Neural cell (in vitro differentiated cells): Measurements from ENCODE around the gene KIN. TPM values are rescaled to one million over a fixed set of nuclear protein-coding genes. Genes with fewer than 3 reads are reported as not detected.

Experiments used
- H2AFZ ChIP-seq: fragments of 200-600, 300-800 bp; sonication (generic), shearing (Covaris generic); 2 replicates; pipeline ENCODE4 v1.6.0; 2014; ENCODE audit warnings: low read depth, mild to moderate bottlenecking, antibody characterized with exemption, low read length, moderate library complexity
- H3F3A ChIP-seq: fragments of 200-600 bp; shearing (Covaris generic); 2 replicates; pipeline ENCODE4 v1.6.1; 2016; ENCODE audit warnings: mild to moderate bottlenecking, moderate library complexity, mixed read lengths, antibody characterized with exemption, low read length; ENCODE audit not compliant: insufficient read depth, poor library complexity, severe bottlenecking
- H3K27ac ChIP-seq: fragments of 200-600, 300-800 bp; sonication (generic), shearing (Covaris generic); 2 replicates; pipeline ENCODE4 v1.5.1; 2014; ENCODE audit warnings: mild to moderate bottlenecking, low read length, moderate library complexity
- H3K27me3 ChIP-seq: fragments of 300-800, 200-600 bp; sonication (generic), shearing (Covaris generic); 2 replicates; pipeline ENCODE4 v1.6.0; 2014; ENCODE audit warnings: mild to moderate bottlenecking, low read depth, low read length, moderate library complexity; ENCODE audit not compliant: insufficient read depth
- H3K36me3 ChIP-seq: fragments of 300-800, 200-600 bp; sonication (generic), shearing (Covaris generic); 2 replicates; pipeline ENCODE4 v1.5.1; 2014; ENCODE audit warnings: mild to moderate bottlenecking, antibody characterized with exemption, low read length, moderate library complexity; ENCODE audit not compliant: insufficient read depth
- H3K4me2 ChIP-seq: fragments of 300-800, 200-600 bp; sonication (generic), shearing (Covaris generic); 2 replicates; pipeline ENCODE4 v1.6.0; 2014; ENCODE audit warnings: mild to moderate bottlenecking, low read length
- H3K4me3 ChIP-seq: fragments of 300-800, 200-600 bp; sonication (generic), shearing (Covaris generic); 2 replicates; pipeline ENCODE4 v1.5.1; 2014; ENCODE audit warnings: mild to moderate bottlenecking, low read length, moderate library complexity
- H3K79me2 ChIP-seq: fragments of 200-600 bp; shearing (Covaris generic); replicated peaks from 2 replicates; pipeline ENCODE4 v1.6.0; 2014; ENCODE audit warnings: mild to moderate bottlenecking, low read length, moderate library complexity; ENCODE audit not compliant: insufficient read depth
- H3K9ac ChIP-seq: fragments of 300-800, 200-600 bp; sonication (generic), shearing (Covaris generic); 2 replicates; pipeline ENCODE4 v1.6.1; 2016; ENCODE audit warnings: mild to moderate bottlenecking, low read length, mixed read lengths
- H3K9me2 ChIP-seq: fragments of 200-600 bp; shearing (Covaris generic); 2 replicates; pipeline ENCODE4 v1.6.1; 2016; ENCODE audit warnings: mild to moderate bottlenecking, low read length, mixed read lengths; ENCODE audit not compliant: insufficient read depth
- H3K9me3 ChIP-seq: fragments of 200-600, 300-800 bp; sonication (generic), shearing (Covaris generic); 2 replicates; pipeline ENCODE4 v1.6.1; 2016; ENCODE audit warnings: mild to moderate bottlenecking, mixed run types, low read length, moderate library complexity, mixed read lengths
- H4K20me1 ChIP-seq: fragments of 200-600 bp; shearing (Covaris generic); 2 replicates; pipeline ENCODE4 v1.6.1; 2016; ENCODE audit warnings: mild to moderate bottlenecking, mixed run types; ENCODE audit not compliant: insufficient read depth
- EP300 ChIP-seq: fragments of 450-650 bp; conservative IDR thresholded peaks from 2 replicates; pipeline ENCODE4 v1.6.1; 2014; ENCODE audit warnings: antibody characterized with exemption, mild to moderate bottlenecking, moderate library complexity; ENCODE audit not compliant: poor library complexity, severe bottlenecking
- EZH2 ChIP-seq: fragments of 200-600, 300-800 bp; shearing (Covaris generic), sonication (generic); IDR thresholded peaks from 2 replicates; pipeline ENCODE4 v1.6.1; 2014; ENCODE audit warnings: antibody characterized with exemption, low read length, borderline replicate concordance, mild to moderate bottlenecking; ENCODE audit not compliant: insufficient read depth, poor library complexity, severe bottlenecking
- MXI1 ChIP-seq: fragments of 450-650 bp; conservative IDR thresholded peaks from 2 replicates; pipeline ENCODE4 v1.6.1; 2014; ENCODE audit warnings: antibody characterized with exemption, mild to moderate bottlenecking; ENCODE audit not compliant: poor library complexity, severe bottlenecking
- POLR2AphosphoS5 ChIP-seq: IDR thresholded peaks from 2 replicates; pipeline ENCODE4 v1.6.1; 2012
- RAD21 ChIP-seq: fragments of 450-650 bp; conservative IDR thresholded peaks from 2 replicates; pipeline ENCODE4 v1.6.1; 2014; ENCODE audit warnings: antibody characterized with exemption, mild to moderate bottlenecking, moderate library complexity
- SMC3 ChIP-seq: fragments of 450-650 bp; conservative IDR thresholded peaks from 2 replicates; pipeline ENCODE4 v1.6.1; 2014; ENCODE audit warnings: antibody characterized with exemption, mild to moderate bottlenecking, moderate library complexity; ENCODE audit not compliant: poor library complexity
- TAF1 ChIP-seq: IDR thresholded peaks from 2 replicates; pipeline ENCODE4 v1.6.1; 2012; ENCODE audit warnings: low read depth
- polyA plus RNA-seq: library from polyadenylated mRNA; depleted of rRNA; stranded (reverse); fragments of >200 nt; gene quantifications from 2 replicates; pipeline ENCODE4 v1.2.3, GENCODE V29; 2014
- TF ChIP-seq, protein P1 (sequence below): fragments of 450-650 bp; IDR thresholded peaks from 2 replicates; pipeline ENCODE4 v1.5.1; 2014; ENCODE audit warnings: antibody characterized with exemption, mild to moderate bottlenecking, moderate library complexity; ENCODE audit not compliant: poor library complexity, severe bottlenecking
- TF ChIP-seq, protein P2 (sequence below): IDR thresholded peaks from 2 replicates; pipeline ENCODE4 v1.6.1; 2012; ENCODE audit warnings: borderline replicate concordance

The KIN gene
- polyA plus RNA-seq, 1 donor from 2014 or later = 24.4 TPM

DNA sequence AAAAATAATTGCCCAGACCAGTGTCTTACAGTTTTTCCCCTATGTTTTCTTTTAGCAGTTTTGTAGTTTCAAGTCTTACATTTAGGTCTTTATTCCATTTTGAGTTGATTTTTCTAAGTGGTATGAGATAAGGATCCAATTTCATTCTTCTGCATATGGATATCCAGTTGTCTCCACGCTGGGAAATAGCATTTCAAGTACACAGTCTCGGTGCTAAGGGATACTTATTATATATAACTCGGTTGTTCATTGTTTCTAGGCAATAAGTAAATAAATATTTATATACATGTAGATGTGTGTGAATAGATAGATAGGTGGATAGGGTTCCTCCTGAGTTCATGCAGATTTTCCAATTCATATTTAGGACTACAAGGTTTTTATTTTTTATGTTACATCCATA is 46.5 kb upstream of the KIN start:
- no peaks in the 10 kb centered on the region for H3F3A ChIP-seq
- H4K20me1 ChIP-seq = no peaks in the 10 kb centered on the region
- H3K79me2 ChIP-seq = peaks cover 3% of the 10 kb centered on the region
- H3K4me2 ChIP-seq = no peak overlapping the region
- no peaks in the 10 kb centered on the region for H3K36me3 ChIP-seq
- no peak for TF ChIP-seq TAF1
- no peak for TF ChIP-seq EZH2
- TF ChIP-seq, protein P1, sequence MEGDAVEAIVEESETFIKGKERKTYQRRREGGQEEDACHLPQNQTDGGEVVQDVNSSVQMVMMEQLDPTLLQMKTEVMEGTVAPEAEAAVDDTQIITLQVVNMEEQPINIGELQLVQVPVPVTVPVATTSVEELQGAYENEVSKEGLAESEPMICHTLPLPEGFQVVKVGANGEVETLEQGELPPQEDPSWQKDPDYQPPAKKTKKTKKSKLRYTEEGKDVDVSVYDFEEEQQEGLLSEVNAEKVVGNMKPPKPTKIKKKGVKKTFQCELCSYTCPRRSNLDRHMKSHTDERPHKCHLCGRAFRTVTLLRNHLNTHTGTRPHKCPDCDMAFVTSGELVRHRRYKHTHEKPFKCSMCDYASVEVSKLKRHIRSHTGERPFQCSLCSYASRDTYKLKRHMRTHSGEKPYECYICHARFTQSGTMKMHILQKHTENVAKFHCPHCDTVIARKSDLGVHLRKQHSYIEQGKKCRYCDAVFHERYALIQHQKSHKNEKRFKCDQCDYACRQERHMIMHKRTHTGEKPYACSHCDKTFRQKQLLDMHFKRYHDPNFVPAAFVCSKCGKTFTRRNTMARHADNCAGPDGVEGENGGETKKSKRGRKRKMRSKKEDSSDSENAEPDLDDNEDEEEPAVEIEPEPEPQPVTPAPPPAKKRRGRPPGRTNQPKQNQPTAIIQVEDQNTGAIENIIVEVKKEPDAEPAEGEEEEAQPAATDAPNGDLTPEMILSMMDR = no peak
- TF ChIP-seq, protein P2, sequence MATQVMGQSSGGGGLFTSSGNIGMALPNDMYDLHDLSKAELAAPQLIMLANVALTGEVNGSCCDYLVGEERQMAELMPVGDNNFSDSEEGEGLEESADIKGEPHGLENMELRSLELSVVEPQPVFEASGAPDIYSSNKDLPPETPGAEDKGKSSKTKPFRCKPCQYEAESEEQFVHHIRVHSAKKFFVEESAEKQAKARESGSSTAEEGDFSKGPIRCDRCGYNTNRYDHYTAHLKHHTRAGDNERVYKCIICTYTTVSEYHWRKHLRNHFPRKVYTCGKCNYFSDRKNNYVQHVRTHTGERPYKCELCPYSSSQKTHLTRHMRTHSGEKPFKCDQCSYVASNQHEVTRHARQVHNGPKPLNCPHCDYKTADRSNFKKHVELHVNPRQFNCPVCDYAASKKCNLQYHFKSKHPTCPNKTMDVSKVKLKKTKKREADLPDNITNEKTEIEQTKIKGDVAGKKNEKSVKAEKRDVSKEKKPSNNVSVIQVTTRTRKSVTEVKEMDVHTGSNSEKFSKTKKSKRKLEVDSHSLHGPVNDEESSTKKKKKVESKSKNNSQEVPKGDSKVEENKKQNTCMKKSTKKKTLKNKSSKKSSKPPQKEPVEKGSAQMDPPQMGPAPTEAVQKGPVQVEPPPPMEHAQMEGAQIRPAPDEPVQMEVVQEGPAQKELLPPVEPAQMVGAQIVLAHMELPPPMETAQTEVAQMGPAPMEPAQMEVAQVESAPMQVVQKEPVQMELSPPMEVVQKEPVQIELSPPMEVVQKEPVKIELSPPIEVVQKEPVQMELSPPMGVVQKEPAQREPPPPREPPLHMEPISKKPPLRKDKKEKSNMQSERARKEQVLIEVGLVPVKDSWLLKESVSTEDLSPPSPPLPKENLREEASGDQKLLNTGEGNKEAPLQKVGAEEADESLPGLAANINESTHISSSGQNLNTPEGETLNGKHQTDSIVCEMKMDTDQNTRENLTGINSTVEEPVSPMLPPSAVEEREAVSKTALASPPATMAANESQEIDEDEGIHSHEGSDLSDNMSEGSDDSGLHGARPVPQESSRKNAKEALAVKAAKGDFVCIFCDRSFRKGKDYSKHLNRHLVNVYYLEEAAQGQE = no peak
- TF ChIP-seq MXI1 = no peak
- no peak for TF ChIP-seq EP300
- no peak for TF ChIP-seq RAD21
- TF ChIP-seq POLR2AphosphoS5 = no peak
- TF ChIP-seq SMC3 = no peak
- H3K9me3 ChIP-seq = no peaks in the 10 kb centered on the region
- no peak overlapping the region for H3K27ac ChIP-seq
- H3K9me2 ChIP-seq = no peaks in the 10 kb centered on the region
- H3K9ac ChIP-seq = no peak overlapping the region
- no peak overlapping the region for H2AFZ ChIP-seq
- no peak overlapping the region for H3K4me3 ChIP-seq
- no peaks in the 10 kb centered on the region for H3K27me3 ChIP-seq

DNA sequence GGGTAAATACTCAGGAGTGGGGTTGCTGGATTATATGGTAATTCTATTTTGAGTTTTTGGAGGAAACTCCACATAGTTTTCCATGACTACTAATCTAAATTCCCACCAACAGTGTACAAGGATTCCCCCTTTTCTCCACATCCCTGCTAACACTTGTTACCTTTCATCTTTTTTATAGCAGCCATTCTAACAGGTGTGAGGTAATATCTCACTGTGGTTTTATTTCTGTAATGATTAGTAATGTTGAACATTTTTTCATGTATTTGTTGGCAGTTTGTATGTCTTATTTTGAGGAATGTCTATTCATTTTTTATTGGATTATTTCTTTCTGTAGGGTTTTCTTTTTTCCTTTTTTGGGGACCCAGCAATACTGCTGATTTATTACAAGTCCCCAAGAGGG is 45.4 kb upstream of the KIN start:
- Histone ChIP-seq H3K9ac (no peak overlapping the region), H3F3A (no peaks in the 10 kb centered on the region), H3K9me2 (no peaks in the 10 kb centered on the region), H3K4me3 (no peak overlapping the region), H3K36me3 (no peaks in the 10 kb centered on the region), H2AFZ (no peak overlapping the region), H3K4me2 (no peak overlapping the region), H3K27me3 (no peaks in the 10 kb centered on the region), H3K79me2 (peaks cover 3% of the 10 kb centered on the region), H4K20me1 (no peaks in the 10 kb centered on the region), H3K27ac (no peak overlapping the region), H3K9me3 (no peaks in the 10 kb centered on the region)
- TF ChIP-seq MXI1 (no peak), POLR2AphosphoS5 (no peak), RAD21 (no peak), SMC3 (no peak), EZH2 (no peak), EP300 (no peak)
- TF ChIP-seq, protein P1 = no peak
- TF ChIP-seq, protein P2 = no peak
